ENCODE results near the gene TAF15. TPM values are rescaled to one million over a fixed set of nuclear protein-coding genes. Genes with fewer than 3 reads are reported as not detected.

The TAF15 gene
- total RNA-seq, 4 donors from 2014 or later = 33.2 to 80.2 (median 64.0) TPM

- DNase-seq (ENCODE audit: low spot score) = no peak
- no peak for TF ChIP-seq CTCF (IDR thresholded peaks at IDR 0.05)
- no peak for ATAC-seq (ENCODE audit: low FRiP score)
Observed at GRCh38 chr17:35765756-35766488, 43.4 kb upstream of the TAF15 start.

GRCh38 chr17:35766489-35766877 lies 42.8 kb upstream of the TAF15 start:
- DNase-seq (ENCODE audit: low spot score) = no peak
- no peak for ATAC-seq (ENCODE audit: low FRiP score)
- no peak for TF ChIP-seq CTCF (IDR thresholded peaks at IDR 0.05)

GRCh38 chr17:35766903-35767510 lies 42.3 kb upstream of the TAF15 start:
- DNase-seq (ENCODE audit: low spot score) (no peak), ATAC-seq (ENCODE audit: low FRiP score) (no peak)
- no peak for TF ChIP-seq CTCF (IDR thresholded peaks at IDR 0.05)

GRCh38 chr17:35768797-35769196 lies 40.5 kb upstream of the TAF15 start:
- ATAC-seq (ENCODE audit: low FRiP score) = no peak
- no peak for DNase-seq (ENCODE audit: low spot score)
- no peak for TF ChIP-seq CTCF (IDR thresholded peaks at IDR 0.05)

GRCh38 chr17:35769895-35770486 lies 39.3 kb upstream of the TAF15 start:
- DNase-seq (ENCODE audit: low spot score) (no peak), ATAC-seq (ENCODE audit: low FRiP score) (no peak)
- no peak for TF ChIP-seq CTCF (IDR thresholded peaks at IDR 0.05)

- ATAC-seq (ENCODE audit: low FRiP score) (no peak), DNase-seq (ENCODE audit: low spot score) (no peak)
- TF ChIP-seq CTCF (IDR thresholded peaks at IDR 0.05) = no peak
Observed at GRCh38 chr17:35773129-35773528, 36.2 kb upstream of the TAF15 start.
